KMS-11 (cell line): Measurements from ENCODE around the gene SBK2.

ENCODE experiments used
- H2AFZ ChIP-seq: fragments of 200-600 bp; sonication (generic); 2 replicates; pipeline ENCODE4 v1.6.1; 2016; ENCODE audit warnings: antibody characterized with exemption, mixed run types, low read depth
- H3K27ac ChIP-seq: fragments of 200-600 bp; sonication (generic); 2 replicates; pipeline ENCODE4 v1.6.1; 2016; ENCODE audit warnings: mild to moderate bottlenecking, mixed run types
- H3K27me3 ChIP-seq: fragments of 200-600 bp; sonication (generic); 2 replicates; pipeline ENCODE4 v1.6.1; 2017; ENCODE audit warnings: mild to moderate bottlenecking, low read depth, mixed run types, moderate library complexity; ENCODE audit not compliant: insufficient read depth
- H3K36me3 ChIP-seq: fragments of 200-600 bp; sonication (generic); 2 replicates; pipeline ENCODE4 v1.6.1; 2017; ENCODE audit warnings: mild to moderate bottlenecking, mixed run types; ENCODE audit not compliant: insufficient read depth
- H3K4me1 ChIP-seq: fragments of 200-600 bp; sonication (generic); 2 replicates; pipeline ENCODE4 v1.6.1; 2016; ENCODE audit warnings: mild to moderate bottlenecking, low read depth, mixed run types; ENCODE audit not compliant: poor library complexity, severe bottlenecking
- H3K4me2 ChIP-seq: fragments of 200-600 bp; sonication (generic); 2 replicates; pipeline ENCODE4 v1.7.0; 2016; ENCODE audit warnings: mild to moderate bottlenecking, mixed run types
- H3K4me3 ChIP-seq: fragments of 200-600 bp; sonication (generic); IDR thresholded peaks from 2 replicates; pipeline ENCODE4 v1.6.1; 2017; ENCODE audit warnings: low read depth, low read length, mixed read lengths; ENCODE audit not compliant: insufficient read depth
- H3K79me2 ChIP-seq: fragments of 200-600 bp; sonication (generic); 2 replicates; pipeline ENCODE4 v1.6.1; 2016; ENCODE audit warnings: low read depth, mixed run types; ENCODE audit not compliant: insufficient read depth
- H3K9ac ChIP-seq: fragments of 200-600 bp; sonication (generic); 2 replicates; pipeline ENCODE4 v1.6.1; 2016; ENCODE audit warnings: mild to moderate bottlenecking, mixed run types
- H4K20me1 ChIP-seq: fragments of 200-600 bp; sonication (generic); 2 replicates; pipeline ENCODE4 v1.6.1; 2016; ENCODE audit warnings: mild to moderate bottlenecking, mixed run types; ENCODE audit not compliant: insufficient read depth
- TF ChIP-seq, protein P1 (sequence below): fragments of 200-600 bp; sonication (generic); conservative IDR thresholded peaks from 2 replicates; pipeline ENCODE4 v1.6.1; 2017; ENCODE audit warnings: low read depth, mild to moderate bottlenecking, antibody characterized with exemption, low read length, moderate library complexity, mixed read lengths

Gene SBK2

GRCh38 chr19:55539090-55539984, 2.4 kb upstream of the SBK2 start:
- Histone ChIP-seq H3K4me1 (no peaks in the 10 kb centered on the region), H3K27me3 (peaks cover 26% of the 10 kb centered on the region; the same call in 1 of the 2 replicates), H4K20me1 (no peaks in the 10 kb centered on the region), H3K27ac (no peak overlapping the region), H3K79me2 (no peaks in the 10 kb centered on the region), H3K4me2 (no peak overlapping the region), H3K4me3 (no peak overlapping the region), H3K36me3 (no peaks in the 10 kb centered on the region), H3K9ac (no peak overlapping the region), H2AFZ (no peak overlapping the region)
- TF ChIP-seq, protein P1, sequence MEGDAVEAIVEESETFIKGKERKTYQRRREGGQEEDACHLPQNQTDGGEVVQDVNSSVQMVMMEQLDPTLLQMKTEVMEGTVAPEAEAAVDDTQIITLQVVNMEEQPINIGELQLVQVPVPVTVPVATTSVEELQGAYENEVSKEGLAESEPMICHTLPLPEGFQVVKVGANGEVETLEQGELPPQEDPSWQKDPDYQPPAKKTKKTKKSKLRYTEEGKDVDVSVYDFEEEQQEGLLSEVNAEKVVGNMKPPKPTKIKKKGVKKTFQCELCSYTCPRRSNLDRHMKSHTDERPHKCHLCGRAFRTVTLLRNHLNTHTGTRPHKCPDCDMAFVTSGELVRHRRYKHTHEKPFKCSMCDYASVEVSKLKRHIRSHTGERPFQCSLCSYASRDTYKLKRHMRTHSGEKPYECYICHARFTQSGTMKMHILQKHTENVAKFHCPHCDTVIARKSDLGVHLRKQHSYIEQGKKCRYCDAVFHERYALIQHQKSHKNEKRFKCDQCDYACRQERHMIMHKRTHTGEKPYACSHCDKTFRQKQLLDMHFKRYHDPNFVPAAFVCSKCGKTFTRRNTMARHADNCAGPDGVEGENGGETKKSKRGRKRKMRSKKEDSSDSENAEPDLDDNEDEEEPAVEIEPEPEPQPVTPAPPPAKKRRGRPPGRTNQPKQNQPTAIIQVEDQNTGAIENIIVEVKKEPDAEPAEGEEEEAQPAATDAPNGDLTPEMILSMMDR: no peak

DNA sequence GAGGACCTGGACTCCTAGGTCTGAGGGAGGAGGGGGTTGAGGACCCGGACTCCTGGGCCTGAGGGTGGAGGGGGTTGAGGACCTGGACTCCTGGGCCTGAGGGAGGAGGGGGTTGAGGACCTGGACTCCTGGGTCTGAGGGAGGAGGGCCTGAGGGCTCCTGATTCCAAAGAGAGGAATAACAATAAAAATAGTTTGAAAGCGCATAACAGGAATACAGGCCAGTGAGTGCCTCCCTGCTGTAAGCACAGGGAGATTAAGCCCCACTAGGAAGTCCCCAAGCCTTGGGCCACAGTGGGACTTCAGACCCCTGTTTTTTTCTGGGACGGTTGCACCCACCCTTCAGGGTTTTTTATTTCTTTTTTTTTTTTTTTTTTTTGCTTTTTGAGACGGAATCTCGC, 1.2 kb upstream of the SBK2 start:
- Histone ChIP-seq H3K4me2 (no peak overlapping the region), H3K27me3 (peaks cover 20% of the 10 kb centered on the region; the same call in 1 of the 2 replicates), H3K9ac (no peak overlapping the region), H3K4me3 (no peak overlapping the region), H3K4me1 (no peaks in the 10 kb centered on the region), H3K27ac (no peak overlapping the region), H3K36me3 (no peaks in the 10 kb centered on the region), H2AFZ (no peak overlapping the region), H3K79me2 (no peaks in the 10 kb centered on the region), H4K20me1 (no peaks in the 10 kb centered on the region)
- TF ChIP-seq, protein P1: no peak

DNA sequence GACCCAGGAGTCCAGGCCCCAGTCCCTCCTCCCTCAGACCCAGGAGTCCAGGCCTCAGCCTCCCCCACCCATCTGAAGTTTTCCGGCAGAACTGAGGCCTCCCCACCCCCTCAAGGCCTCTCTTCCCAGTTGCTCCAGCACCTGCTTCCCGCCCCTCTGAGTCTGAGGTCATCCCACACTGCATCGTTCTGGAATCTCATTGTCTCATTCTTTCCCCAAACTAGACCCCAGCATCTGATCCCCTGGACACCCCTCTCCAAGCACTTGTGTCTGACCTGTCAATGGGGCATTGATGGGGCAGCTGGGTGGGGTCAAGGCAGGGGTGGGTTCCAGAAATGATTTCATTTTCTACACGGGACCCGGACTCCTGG, 793 bp upstream of the SBK2 start:
- H3K4me3 ChIP-seq: no peak overlapping the region
- TF ChIP-seq, protein P1: no peak
- no peak overlapping the region for H3K9ac ChIP-seq
- H3K79me2 ChIP-seq: no peaks in the 10 kb centered on the region
- H3K27ac ChIP-seq: no peak overlapping the region
- no peak overlapping the region for H3K4me2 ChIP-seq
- H2AFZ ChIP-seq: no peak overlapping the region
- no peaks in the 10 kb centered on the region for H4K20me1 ChIP-seq
- H3K36me3 ChIP-seq: no peaks in the 10 kb centered on the region
- H3K4me1 ChIP-seq: no peaks in the 10 kb centered on the region
- H3K27me3 ChIP-seq: peaks cover 24% of the 10 kb centered on the region

- TF ChIP-seq, protein P1: no peak
- Histone ChIP-seq H3K27me3 (peaks cover 37% of the 10 kb centered on the region), H3K4me1 (no peaks in the 10 kb centered on the region), H3K27ac (no peak overlapping the region), H3K4me3 (no peak overlapping the region), H4K20me1 (no peaks in the 10 kb centered on the region), H2AFZ (no peak overlapping the region), H3K79me2 (no peaks in the 10 kb centered on the region), H3K4me2 (no peak overlapping the region), H3K36me3 (no peaks in the 10 kb centered on the region), H3K9ac (no peak overlapping the region)
These were observed 567 bp downstream of the SBK2 start for GRCh38 chr19:55536366-55536765.
